ENCODE results near the gene NOTCH2. TPM values are rescaled to one million over a fixed set of nuclear protein-coding genes. Genes with fewer than 3 reads are reported as not detected.

The NOTCH2 gene
- total and polyA plus RNA-seq, 2 experiments from 2014 or later, result 8.5 to 56.6 TPM

DNA sequence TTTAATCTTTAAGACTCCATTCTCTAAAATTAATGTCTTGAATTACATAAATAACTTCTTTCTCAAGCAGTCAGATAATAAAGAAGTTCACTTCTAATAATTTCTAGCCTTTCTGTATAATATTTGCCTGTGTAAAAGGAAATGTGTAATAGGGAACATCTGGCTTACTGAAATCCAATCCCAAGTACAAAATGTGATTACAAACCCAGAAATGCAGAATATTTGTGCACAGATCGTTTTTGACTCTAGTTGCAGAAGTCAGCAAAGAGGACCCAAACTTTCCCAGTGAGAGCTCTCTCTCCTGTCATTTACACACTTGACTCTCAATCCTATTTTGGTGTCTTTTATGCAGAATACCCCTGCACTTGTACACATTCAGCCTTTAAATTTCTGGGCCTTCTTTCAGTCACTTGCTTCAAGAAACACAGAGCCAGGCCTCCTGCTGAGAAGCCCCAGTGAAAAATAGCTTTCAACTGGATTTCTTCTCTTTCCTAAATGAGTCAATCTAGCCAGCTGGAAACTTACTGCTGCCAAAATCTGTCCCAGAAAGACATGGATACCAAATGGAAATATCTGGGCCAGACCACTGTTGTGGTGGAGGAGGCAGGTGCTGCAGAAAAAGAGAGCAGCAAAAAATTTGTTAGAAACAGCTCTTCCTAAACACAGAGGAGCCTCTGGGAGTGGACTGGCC, 104.6 kb downstream of the NOTCH2 start:
- no peak overlapping the region for H3K27ac ChIP-seq (ENCODE audit: low read depth)
- no peak for ATAC-seq

DNA sequence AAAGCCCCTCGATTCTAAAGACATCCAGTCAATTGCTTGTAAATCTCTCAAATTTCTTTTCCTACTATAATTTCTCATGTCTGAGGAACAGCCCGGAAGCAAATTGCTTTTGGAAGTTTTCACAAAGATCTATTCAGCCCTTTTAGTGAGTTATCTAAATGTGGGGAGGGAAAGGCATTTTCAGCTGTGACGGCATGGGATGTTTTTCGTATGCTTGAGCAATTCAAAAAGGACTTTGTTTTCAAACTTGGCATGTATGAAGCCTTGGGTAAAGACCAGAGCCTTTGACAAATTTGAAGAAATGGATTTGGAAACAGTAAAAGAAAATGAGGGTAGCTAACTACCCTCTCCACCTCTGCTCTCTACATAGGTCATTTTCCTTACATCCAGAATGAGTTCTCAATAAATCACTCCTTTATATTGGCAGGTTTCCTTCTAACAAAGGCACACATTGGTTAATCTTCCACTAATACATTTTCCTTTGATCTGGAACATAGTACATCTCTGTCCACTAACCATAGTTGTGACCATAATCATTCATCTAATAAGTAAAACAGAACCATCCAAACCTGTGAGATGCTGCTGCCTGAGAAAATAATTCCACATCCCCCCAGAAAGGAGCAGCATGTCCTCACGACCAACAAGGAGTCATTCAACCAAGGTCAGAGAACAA, 107.0 kb downstream of the NOTCH2 start:
- Histone ChIP-seq H2AFZ (no peak overlapping the region), H3K4me1 (ENCODE audit: insufficient read depth) (peaks cover 1% of the 10 kb centered on the region; the same call in 1 of the 2 replicates), H3K4me3 (no peak overlapping the region), H3K4me2 (no peak overlapping the region), H4K20me1 (replicated peaks; ENCODE audit: insufficient read depth) (0 out of 2 replicates have a peak, but pooled peaks cover 3% of the 10 kb centered on the region), H3K9me2 (ENCODE audit: insufficient read depth) (no peaks in the 10 kb centered on the region), H3K36me3 (ENCODE audit: insufficient read depth) (0 out of 2 replicates have a peak, but pooled peaks cover 12% of the 10 kb centered on the region), H3F3A (replicated peaks; ENCODE audit: low read depth) (no peaks in the 10 kb centered on the region), H3K79me2 (replicated peaks; ENCODE audit: insufficient read depth) (no peaks in the 10 kb centered on the region), H3K27me3 (ENCODE audit: insufficient read depth) (no peaks in the 10 kb centered on the region), H3K27ac (ENCODE audit: low read depth) (no peak overlapping the region)
- Mint-ChIP-seq H3K36me3 (ENCODE audit: low read depth) (peaks cover 3% of the 10 kb centered on the region; the same call in 2 of the 3 replicates), H3K27me3 (ENCODE audit: insufficient read depth, low read depth, poor library complexity) (peaks cover 1% of the 10 kb centered on the region), H3K27ac (no peak overlapping the region), H3K4me3 (no peak overlapping the region), H3K4me1 (no peaks in the 10 kb centered on the region; the same call in 2 of the 3 replicates), H3K9me3 (no peaks in the 10 kb centered on the region)
- ATAC-seq, result no peak
- no peak for DNase-seq (ENCODE audit: low spot score)
- TF ChIP-seq NANOG (IDR thresholded peaks at IDR 0.05; ENCODE audit: borderline replicate concordance), result no peak
- TF ChIP-seq, protein P1, sequence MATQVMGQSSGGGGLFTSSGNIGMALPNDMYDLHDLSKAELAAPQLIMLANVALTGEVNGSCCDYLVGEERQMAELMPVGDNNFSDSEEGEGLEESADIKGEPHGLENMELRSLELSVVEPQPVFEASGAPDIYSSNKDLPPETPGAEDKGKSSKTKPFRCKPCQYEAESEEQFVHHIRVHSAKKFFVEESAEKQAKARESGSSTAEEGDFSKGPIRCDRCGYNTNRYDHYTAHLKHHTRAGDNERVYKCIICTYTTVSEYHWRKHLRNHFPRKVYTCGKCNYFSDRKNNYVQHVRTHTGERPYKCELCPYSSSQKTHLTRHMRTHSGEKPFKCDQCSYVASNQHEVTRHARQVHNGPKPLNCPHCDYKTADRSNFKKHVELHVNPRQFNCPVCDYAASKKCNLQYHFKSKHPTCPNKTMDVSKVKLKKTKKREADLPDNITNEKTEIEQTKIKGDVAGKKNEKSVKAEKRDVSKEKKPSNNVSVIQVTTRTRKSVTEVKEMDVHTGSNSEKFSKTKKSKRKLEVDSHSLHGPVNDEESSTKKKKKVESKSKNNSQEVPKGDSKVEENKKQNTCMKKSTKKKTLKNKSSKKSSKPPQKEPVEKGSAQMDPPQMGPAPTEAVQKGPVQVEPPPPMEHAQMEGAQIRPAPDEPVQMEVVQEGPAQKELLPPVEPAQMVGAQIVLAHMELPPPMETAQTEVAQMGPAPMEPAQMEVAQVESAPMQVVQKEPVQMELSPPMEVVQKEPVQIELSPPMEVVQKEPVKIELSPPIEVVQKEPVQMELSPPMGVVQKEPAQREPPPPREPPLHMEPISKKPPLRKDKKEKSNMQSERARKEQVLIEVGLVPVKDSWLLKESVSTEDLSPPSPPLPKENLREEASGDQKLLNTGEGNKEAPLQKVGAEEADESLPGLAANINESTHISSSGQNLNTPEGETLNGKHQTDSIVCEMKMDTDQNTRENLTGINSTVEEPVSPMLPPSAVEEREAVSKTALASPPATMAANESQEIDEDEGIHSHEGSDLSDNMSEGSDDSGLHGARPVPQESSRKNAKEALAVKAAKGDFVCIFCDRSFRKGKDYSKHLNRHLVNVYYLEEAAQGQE (IDR thresholded peaks at IDR 0.05; ENCODE audit: unreplicated experiment), result no peak
- no peak for TF ChIP-seq JUNB (IDR thresholded peaks at IDR 0.05; ENCODE audit: unreplicated experiment)
- TF ChIP-seq, protein P2, sequence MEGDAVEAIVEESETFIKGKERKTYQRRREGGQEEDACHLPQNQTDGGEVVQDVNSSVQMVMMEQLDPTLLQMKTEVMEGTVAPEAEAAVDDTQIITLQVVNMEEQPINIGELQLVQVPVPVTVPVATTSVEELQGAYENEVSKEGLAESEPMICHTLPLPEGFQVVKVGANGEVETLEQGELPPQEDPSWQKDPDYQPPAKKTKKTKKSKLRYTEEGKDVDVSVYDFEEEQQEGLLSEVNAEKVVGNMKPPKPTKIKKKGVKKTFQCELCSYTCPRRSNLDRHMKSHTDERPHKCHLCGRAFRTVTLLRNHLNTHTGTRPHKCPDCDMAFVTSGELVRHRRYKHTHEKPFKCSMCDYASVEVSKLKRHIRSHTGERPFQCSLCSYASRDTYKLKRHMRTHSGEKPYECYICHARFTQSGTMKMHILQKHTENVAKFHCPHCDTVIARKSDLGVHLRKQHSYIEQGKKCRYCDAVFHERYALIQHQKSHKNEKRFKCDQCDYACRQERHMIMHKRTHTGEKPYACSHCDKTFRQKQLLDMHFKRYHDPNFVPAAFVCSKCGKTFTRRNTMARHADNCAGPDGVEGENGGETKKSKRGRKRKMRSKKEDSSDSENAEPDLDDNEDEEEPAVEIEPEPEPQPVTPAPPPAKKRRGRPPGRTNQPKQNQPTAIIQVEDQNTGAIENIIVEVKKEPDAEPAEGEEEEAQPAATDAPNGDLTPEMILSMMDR (conservative IDR thresholded peaks at IDR 0.05; ENCODE audit: low read depth in 2 of 2), result no peak
- TF ChIP-seq ETS1 (IDR thresholded peaks at IDR 0.05), result no peak
- TF ChIP-seq POLR2AphosphoS5 (IDR thresholded peaks at IDR 0.05; ENCODE audit: low read depth), result no peak
- no peak for TF ChIP-seq ZNF331 (CRISPR knock-in tag; IDR thresholded peaks at IDR 0.05; ENCODE audit: low read depth)

More for the DNA sequence above, 104.6 kb downstream of the NOTCH2 start:
- Mint-ChIP-seq H3K36me3 (ENCODE audit: low read depth) (peaks cover 3% of the 10 kb centered on the region; the same call in 2 of the 3 replicates), H3K4me3 (no peak overlapping the region), H3K4me1 (no peaks in the 10 kb centered on the region), H3K27me3 (ENCODE audit: insufficient read depth, low read depth, poor library complexity) (peaks cover 1% of the 10 kb centered on the region), H3K9me3 (no peaks in the 10 kb centered on the region), H3K27ac (no peak overlapping the region)
- no peak overlapping the region for H3K4me3 ChIP-seq
- 0 out of 2 replicates have a peak, but pooled peaks cover 14% of the 10 kb centered on the region for H3K36me3 ChIP-seq (ENCODE audit: insufficient read depth)
- no peak for TF ChIP-seq EZH2 (IDR thresholded peaks at IDR 0.05; ENCODE audit: low read depth, unreplicated experiment)
- H4K20me1 ChIP-seq (replicated peaks; ENCODE audit: insufficient read depth), result 0 out of 2 replicates have a peak, but pooled peaks cover 3% of the 10 kb centered on the region
- no peaks in the 10 kb centered on the region for H3K4me1 ChIP-seq (ENCODE audit: insufficient read depth)
- H2AFZ ChIP-seq, result no peak overlapping the region
- H3K27me3 ChIP-seq (ENCODE audit: insufficient read depth), result no peaks in the 10 kb centered on the region
- no peaks in the 10 kb centered on the region for H3K79me2 ChIP-seq (replicated peaks; ENCODE audit: insufficient read depth)
- H3F3A ChIP-seq (replicated peaks; ENCODE audit: low read depth), result no peaks in the 10 kb centered on the region
- no peak for DNase-seq (ENCODE audit: low spot score)
- peaks cover 4% of the 10 kb centered on the region; the same call in 1 of the 2 replicates for H3K9me2 ChIP-seq (ENCODE audit: insufficient read depth)
- H3K4me2 ChIP-seq, result no peak overlapping the region

Measured in GM23338 (cell line).